GM21717 (cell line): ENCODE measurements around the gene JMJD7.

Source experiments
- ATAC-seq: cut with Tn5 transposase; IDR thresholded peaks from one replicate; pipeline ENCODE4 v1.9.1; 2021; ENCODE audit warnings: mild to moderate bottlenecking, moderate library complexity; ENCODE audit not compliant: unreplicated experiment

The JMJD7 gene

DNA sequence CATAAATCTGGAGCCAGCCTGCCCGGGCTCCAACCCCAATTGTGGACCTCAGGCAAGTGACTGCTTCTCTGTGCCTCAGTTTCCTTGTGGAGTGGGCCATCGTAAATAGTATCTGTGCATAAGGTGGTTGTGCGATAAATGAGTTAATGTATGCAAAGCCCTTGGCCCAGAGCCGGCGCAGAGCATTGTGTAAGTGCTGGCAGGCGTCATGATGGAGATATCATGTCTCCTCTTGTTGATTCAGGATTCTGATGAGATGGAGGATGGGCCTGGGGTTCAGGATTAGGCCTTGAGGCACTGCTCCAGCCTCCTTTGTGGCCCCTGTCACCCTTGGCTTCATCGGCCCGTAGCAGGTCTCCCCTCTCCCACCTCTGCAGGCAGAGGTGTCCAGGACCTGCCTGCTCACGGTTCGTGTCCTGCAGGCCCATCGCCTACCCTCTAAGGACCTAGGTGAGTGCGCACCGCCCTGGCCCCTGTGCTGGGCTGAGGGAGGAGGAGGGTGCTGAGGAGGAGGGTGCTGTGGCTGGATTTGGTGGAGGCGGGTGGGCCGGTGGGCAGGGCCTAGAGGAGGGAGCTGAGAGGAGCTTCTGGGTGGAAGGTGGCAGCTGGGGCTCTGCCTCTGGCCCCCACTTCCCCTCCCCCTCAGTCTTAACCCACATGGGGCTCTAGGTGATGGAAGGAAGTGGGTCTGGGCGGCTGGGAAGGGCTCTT lies 12.0 kb downstream of the JMJD7 start:
- ATAC-seq: no peak

DNA sequence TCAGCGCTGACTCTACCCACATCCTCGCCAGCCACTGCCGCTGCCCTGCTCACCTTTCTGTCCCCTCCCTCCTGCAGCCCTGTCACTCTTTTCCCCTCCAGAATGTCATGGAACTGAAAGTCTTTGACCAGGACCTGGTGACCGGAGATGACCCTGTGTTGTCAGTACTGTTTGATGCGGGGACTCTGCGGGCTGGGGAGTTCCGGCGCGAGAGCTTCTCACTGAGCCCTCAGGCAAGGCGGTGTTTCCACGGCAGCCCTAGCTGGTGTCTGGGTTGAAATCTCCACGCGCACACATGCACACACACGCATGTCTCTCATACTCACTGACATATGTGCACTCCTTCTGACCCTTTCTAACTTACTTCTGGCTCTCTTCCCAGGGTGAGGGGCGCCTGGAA lies 12.8 kb downstream of the JMJD7 start:
- no peak for ATAC-seq

GRCh38 chr15:41841131-41841530 lies 13.2 kb downstream of the JMJD7 start:
- no peak for ATAC-seq

DNA sequence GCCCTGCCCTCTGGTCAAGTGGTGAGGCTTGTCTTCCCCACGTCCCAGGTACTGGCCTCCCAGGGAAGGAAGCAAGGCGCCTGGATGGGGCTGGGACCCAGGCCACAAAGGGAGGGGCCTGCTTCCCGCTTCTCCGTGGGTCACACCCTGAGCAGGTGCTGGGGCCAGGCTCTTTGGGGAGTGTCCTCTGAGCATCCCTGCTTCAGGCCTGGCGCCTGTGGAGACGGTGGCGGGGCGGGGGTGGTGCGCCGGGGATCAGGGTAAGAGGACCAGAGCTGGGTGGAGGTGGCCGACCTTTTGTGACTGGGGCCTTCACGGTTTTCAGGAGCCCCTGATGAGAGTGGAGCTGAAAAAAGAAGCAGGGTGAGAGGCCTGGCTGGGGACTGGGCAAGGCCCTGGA lies 14.3 kb downstream of the JMJD7 start:
- no peak for ATAC-seq

DNA sequence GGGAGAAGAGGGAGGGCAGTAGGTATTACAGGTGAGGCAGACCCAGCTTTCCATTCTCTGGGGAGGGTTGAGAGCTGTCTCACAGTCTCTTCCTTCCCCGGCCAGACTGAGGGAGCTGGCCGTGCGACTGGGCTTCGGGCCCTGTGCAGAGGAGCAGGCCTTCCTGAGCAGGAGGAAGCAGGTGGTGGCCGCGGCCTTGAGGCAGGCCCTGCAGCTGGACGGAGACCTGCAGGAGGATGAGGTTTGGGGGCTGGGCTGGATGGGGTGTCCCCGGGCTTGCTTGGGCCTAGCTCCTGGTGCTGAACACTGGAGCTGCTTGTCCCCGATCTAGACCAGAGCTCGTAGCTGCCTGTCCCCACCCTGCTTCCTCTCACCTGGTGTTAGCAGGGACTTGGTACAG lies 15.7 kb downstream of the JMJD7 start:
- no peak for ATAC-seq

GRCh38 chr15:41844814-41845213 lies 16.9 kb downstream of the JMJD7 start:
- no peak for ATAC-seq

GRCh38 chr15:41847206-41847605 lies 19.3 kb downstream of the JMJD7 start:
- no peak for ATAC-seq

DNA sequence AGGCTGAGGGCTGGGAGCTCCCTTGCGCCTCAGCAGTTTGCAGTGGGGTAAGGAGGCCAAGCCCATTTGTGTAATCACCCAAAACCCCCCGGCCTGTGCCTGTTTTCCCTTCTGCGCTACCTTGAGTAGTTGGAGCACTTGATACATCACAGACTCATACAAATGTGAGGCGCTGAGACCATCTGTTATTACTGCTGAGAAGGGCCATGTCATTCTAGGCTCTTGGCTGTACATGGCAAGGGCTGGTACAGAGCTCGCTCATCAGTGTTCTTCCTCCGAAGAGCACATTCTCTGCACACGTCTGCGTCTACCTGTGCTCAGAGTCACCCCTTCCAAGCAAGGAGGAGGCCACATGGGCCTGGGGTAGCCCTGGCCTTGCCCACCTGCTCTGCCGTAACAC lies 20.1 kb downstream of the JMJD7 start:
- ATAC-seq: no peak

- no peak for ATAC-seq
These were observed 20.7 kb downstream of the JMJD7 start for GRCh38 chr15:41848631-41849030.

DNA sequence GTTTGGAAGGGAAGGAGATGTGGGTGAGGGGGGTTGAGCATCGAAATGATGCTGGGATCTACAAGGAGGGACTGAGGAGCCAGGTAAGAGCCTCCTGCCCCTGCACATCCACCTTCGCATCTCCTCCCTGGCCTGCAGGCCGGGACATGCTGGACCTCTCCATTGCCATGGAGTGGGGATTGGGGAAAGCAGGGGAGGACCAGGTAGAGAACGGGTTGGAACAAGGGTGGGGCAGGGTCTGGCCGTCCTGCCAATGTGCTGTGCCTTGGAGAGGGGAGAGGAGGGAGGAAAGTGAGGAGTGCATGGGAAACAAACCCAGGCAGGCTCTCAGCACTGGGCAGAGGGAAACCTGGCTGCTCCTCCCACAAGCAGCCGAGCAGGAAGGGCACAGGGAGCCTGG lies 21.3 kb downstream of the JMJD7 start:
- no peak for ATAC-seq

GRCh38 chr15:41849861-41850260 lies 22.0 kb downstream of the JMJD7 start:
- ATAC-seq: no peak

DNA sequence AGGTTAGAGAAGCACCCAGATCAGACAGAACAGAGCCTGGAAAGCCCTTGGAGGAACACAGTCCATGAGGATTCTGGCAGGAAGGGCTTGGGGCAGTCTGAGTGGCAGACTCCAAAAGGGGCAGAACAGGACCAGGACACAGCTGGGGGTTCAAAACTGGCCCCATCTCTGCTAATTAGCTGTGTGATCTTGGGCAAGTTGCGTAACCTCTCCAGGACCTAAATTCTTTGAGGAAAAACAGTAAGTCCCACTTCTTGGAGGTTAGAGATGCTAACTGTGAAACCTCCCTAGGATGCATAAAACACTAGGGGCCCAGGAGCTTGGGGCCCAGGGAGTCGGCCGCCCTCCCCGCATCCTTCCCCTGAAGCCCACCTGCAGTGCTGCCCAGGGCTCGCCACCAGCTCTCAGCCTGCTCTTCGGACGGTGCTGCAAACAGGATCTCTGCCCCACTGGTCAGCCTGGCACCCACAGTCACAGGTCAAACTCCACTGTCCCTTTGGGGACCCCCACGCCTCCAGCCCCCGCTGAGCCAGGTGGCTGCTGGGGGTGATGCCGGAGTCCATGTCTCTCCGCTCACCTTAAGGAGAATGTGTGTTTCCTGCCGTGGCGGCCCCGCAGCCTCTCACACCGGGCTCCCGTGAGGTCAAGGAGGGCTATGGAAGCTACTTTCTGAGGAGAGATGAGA lies 22.7 kb downstream of the JMJD7 start:
- no peak for ATAC-seq

- no peak for ATAC-seq
These were observed 23.3 kb downstream of the JMJD7 start for GRCh38 chr15:41851167-41851523.

DNA sequence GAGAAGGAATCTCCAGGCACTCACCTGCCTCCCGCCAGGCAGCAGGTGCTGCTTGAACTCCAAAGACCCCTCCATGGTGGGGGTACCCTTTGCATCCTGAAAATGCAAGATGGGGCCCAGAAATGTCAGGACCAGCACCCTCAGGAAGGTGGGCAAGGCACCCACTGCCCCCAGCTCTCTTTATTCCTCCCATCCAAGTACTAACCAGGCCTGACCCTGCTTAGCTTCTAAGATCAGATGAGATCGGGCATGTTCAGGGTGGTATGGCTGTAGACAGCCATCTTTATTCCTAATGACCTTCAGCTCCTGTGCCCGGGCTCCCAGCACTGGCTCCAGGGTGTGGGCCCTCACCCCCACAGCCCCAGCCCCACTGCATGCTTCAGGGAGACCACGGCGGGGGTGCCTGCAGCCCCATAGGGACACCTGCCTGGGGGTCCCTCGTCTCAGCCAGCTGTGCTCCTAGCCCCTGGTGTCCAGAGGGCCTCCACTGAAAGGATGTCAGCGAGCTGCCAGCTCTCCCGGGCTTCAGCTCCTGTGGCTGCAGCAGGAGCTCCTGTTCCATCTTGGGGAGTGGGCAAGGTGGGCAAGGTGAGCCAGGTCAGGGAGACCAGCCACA lies 24.0 kb downstream of the JMJD7 start:
- no peak for ATAC-seq

GRCh38 chr15:41852736-41853590 lies 25.1 kb downstream of the JMJD7 start:
- ATAC-seq: no peak

DNA sequence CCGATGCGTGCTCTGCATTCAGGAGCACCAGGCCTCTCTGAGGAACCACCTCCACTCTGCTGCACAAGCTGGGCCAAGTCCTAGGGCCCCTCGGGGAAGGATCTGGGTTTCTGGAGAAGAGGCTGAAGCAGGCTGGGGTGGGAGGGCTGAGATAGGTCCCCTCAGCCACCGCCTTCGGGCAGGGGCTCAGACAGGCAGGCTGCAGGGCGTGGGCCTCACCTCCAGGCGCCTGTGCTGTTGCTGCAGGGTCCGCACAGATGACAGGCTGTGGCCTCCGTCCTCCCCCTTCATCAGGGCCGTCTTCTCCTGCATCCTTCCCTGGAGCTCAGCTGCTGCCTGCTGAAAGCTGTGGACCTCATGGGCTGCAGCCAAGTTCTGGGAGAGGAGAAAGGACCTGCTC lies 25.9 kb downstream of the JMJD7 start:
- no peak for ATAC-seq

DNA sequence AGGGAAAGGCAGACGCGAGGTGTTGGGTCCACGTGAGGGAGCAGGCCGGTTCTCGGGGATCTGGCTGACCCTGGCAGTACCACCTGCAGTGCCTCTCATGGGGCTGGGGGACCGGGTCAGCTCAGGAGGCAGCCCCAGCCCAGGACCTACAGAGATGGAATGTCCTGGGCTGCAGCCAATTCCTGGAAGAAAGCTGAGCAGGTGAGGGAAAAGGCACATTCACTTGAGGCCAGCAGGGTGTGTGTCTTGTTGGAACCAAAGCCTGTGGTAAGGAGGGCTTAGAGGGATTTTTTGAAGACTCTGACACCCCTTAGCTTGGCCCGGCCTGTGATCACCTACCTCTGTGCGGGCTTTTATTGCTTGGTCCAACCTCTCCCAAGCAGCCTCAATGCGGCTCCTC lies 26.6 kb downstream of the JMJD7 start:
- ATAC-seq: no peak

DNA sequence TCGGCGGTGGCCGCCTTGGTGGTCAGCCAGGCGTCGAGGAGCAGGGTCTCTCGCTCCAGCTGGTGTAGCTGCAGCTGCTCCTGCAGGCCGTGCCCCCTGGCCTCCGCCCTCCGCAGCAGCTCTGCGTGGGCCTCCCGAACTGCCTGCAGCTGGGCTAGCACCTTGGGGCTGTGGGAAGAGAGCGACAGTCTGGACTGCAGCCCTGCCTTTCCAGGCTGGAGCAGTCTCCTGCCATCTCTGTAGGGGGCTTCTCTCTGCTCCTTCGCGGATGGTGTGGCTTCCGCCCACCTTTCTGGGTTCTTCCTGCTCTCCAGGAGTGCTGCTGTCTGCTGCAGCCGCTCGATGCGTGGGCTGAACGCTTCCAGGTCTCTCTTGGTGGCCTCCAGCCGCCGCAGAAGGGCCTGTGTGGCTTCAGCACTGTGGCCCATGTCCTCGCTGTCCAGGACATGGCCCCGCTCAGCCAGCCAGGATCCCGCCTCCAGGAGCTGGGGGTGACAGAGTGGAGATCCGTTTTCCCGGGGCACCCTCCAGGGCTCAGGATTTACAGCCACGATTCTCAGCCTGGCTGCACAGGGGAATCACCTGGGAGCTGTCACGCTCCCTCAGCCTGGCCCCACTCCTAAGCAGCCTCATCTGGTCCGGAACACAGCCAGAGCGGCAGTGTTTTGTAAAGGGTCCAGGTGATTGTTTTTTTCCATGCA lies 27.5 kb downstream of the JMJD7 start:
- no peak for ATAC-seq

- ATAC-seq: no peak
These were observed 28.4 kb downstream of the JMJD7 start for GRCh38 chr15:41856262-41856661.

DNA sequence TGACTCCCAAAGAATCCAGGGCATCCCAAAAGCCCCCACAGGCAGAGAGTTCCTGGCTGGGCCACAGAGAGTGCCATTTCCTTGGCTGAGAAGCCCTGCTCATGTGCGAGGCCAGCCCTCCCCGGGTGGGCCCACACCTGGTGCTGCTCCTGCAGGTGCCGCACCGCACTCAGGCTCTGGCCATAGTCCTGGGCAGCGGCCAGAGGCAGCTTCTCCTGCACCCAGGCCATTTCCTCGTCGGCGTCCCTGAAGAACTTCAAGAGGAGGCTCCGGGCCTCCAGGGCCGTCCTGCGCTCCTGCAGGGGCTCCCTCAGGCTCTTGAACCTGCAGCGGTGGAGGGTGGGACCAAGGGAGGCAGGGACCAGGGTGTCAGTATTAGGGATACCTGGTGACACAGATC lies 28.8 kb downstream of the JMJD7 start:
- no peak for ATAC-seq

- ATAC-seq: no peak
These were observed 29.4 kb downstream of the JMJD7 start for GRCh38 chr15:41857316-41857715.
